IMR-90 (cell line): Measurements from ENCODE around the gene GFOD2. TPM values are rescaled to one million over a fixed set of nuclear protein-coding genes. Genes with fewer than 3 reads are reported as not detected.

Experiments
- ATAC-seq: fragments of 200-7000 bp; cut with Tn5 transposase; 2 replicates; pipeline ENCODE4 v1.9.1; 2020; ENCODE audit warnings: low read depth, mild to moderate bottlenecking, moderate library complexity
- BruUV-seq: library from RNA; stranded (reverse); fragments of 400-500 nt; replicated peaks from 2 replicates; lab custom pipeline; 2021; lab: Mats Ljungman, UMichigan
- CTCF ChIA-PET: fragments of 300-600 bp; formaldehyde crosslinking; extraction: SDS; loops from one replicate; lab custom pipeline; 2021; ENCODE audit warnings: antibody characterized with exemption; lab: Yijun Ruan, JAX
- POLR2A ChIA-PET: fragments of 300-600 bp; sonication (Branson Sonifier 250); formaldehyde crosslinking; loops from one replicate; lab custom pipeline; 2022; ENCODE audit warnings: antibody characterized with exemption; ENCODE audit not compliant: unreplicated experiment; lab: Charles Lee
- DNase-seq: peaks from one replicate; pipeline ENCODE4 v3.0.0; 2013
- H2AFZ ChIP-seq: replicated peaks from 2 replicates; pipeline ENCODE3; 2013; ENCODE audit warnings: low read length, mild to moderate bottlenecking; ENCODE audit not compliant: poor library complexity
- H2AK5ac ChIP-seq: 2 replicates; pipeline ENCODE4 v1.6.1; 2013; ENCODE audit warnings: low read depth, low read length, inconsistent platforms
- H2AK9ac ChIP-seq: replicated peaks from 2 replicates; pipeline ENCODE3; 2013; ENCODE audit warnings: mild to moderate bottlenecking, low read depth, low read length, moderate library complexity; ENCODE audit not compliant: poor library complexity
- H2BK120ac ChIP-seq: 2 replicates; pipeline ENCODE4 v1.6.1; 2013; ENCODE audit warnings: low read depth, low read length, inconsistent platforms
- H2BK15ac ChIP-seq: 3 replicates; pipeline ENCODE4 v1.6.1; 2013; ENCODE audit warnings: low read depth, low read length, inconsistent platforms
- H2BK20ac ChIP-seq: 2 replicates; pipeline ENCODE4 v1.6.1; 2013; ENCODE audit warnings: low read depth, mild to moderate bottlenecking, inconsistent platforms, low read length, moderate library complexity
- H2BK5ac ChIP-seq: 2 replicates; pipeline ENCODE4 v1.6.1; 2013; ENCODE audit warnings: mild to moderate bottlenecking, low read depth, low read length, inconsistent platforms; ENCODE audit not compliant: poor library complexity, severe bottlenecking
- H3K14ac ChIP-seq: replicated peaks from 2 replicates; pipeline ENCODE4 v1.6.1; 2013; ENCODE audit warnings: low read depth, low read length, inconsistent platforms
- H3K18ac ChIP-seq: 2 replicates; pipeline ENCODE4 v1.6.1; 2013; ENCODE audit warnings: low read depth, low read length, control low read depth
- H3K23ac ChIP-seq: 2 replicates; pipeline ENCODE4 v1.6.1; 2013; ENCODE audit warnings: low read depth, low read length, inconsistent platforms
- H3K27ac ChIP-seq: 2 replicates; pipeline ENCODE4 v1.5.1; 2013; ENCODE audit warnings: mild to moderate bottlenecking, control low read depth, low read length; ENCODE audit not compliant: insufficient read depth
- H3K27me3 ChIP-seq: 2 replicates; pipeline ENCODE4 v1.6.1; 2013; ENCODE audit warnings: low read length; ENCODE audit not compliant: control insufficient read depth, insufficient read depth
- H3K36me3 ChIP-seq: 2 replicates; pipeline ENCODE4 v1.6.1; 2013; ENCODE audit warnings: low read length, mixed read lengths; ENCODE audit not compliant: control insufficient read depth, insufficient read depth
- H3K4ac ChIP-seq: 2 replicates; pipeline ENCODE4 v1.6.1; 2013; ENCODE audit warnings: low read depth, low read length, inconsistent platforms
- H3K4me1 ChIP-seq: 2 replicates; pipeline ENCODE4 v1.6.1; 2013; ENCODE audit warnings: low read length, mixed read lengths; ENCODE audit not compliant: control insufficient read depth, insufficient read depth
- H3K4me2 ChIP-seq: 2 replicates; pipeline ENCODE4 v1.6.1; 2013; ENCODE audit warnings: low read depth, mild to moderate bottlenecking, control low read depth, low read length, moderate library complexity
- H3K4me3 ChIP-seq: 2 replicates; pipeline ENCODE4 v1.5.1; 2013; ENCODE audit warnings: low read depth, mild to moderate bottlenecking, control low read depth, low read length, moderate library complexity; ENCODE audit not compliant: insufficient read depth
- H3K56ac ChIP-seq: 2 replicates; pipeline ENCODE4 v1.6.1; 2013; ENCODE audit warnings: low read length, inconsistent platforms; ENCODE audit not compliant: insufficient read depth; ENCODE audit errors: extremely low read depth
- H3K79me1 ChIP-seq, 2 experiments: 2 replicates each; pipeline ENCODE4 v1.6.1; 2013; ENCODE audit warnings: low read length in 2 of 2, inconsistent platforms in 1 of 2, low read depth in 1 of 2
- H3K9ac ChIP-seq: 2 replicates; pipeline ENCODE4 v1.6.1; 2013; ENCODE audit warnings: low read depth, low read length, control low read depth
- H3K9me1 ChIP-seq: 2 replicates; pipeline ENCODE4 v1.6.1; 2013; ENCODE audit warnings: low read length, inconsistent platforms; ENCODE audit not compliant: insufficient read depth
- H3K9me3 ChIP-seq: 2 replicates; pipeline ENCODE4 v1.6.1; 2013; ENCODE audit warnings: low read length; ENCODE audit not compliant: control insufficient read depth, insufficient read depth
- H4K20me1 ChIP-seq: 2 replicates; pipeline ENCODE4 v1.6.1; 2013; ENCODE audit warnings: low read length, inconsistent platforms; ENCODE audit not compliant: insufficient read depth
- H4K5ac ChIP-seq: 2 replicates; pipeline ENCODE4 v1.6.1; 2013; ENCODE audit warnings: mild to moderate bottlenecking, low read depth, low read length, control low read depth
- H4K8ac ChIP-seq, 2 experiments: 2 replicates each; pipeline ENCODE4 v1.6.1; 2013; ENCODE audit warnings: low read depth in 2 of 2, low read length in 2 of 2, control low read depth in 1 of 2, inconsistent platforms in 1 of 2
- H4K91ac ChIP-seq: 2 replicates; pipeline ENCODE4 v1.6.1; 2013; ENCODE audit warnings: low read depth, low read length, inconsistent platforms; ENCODE audit not compliant: insufficient read depth
- ELK1 ChIP-seq: fragments of 150-350 bp; IDR thresholded peaks from 2 replicates; pipeline ENCODE4 v1.6.1; 2016; ENCODE audit warnings: low read depth, mild to moderate bottlenecking, low read length, moderate library complexity, borderline replicate concordance
- MAFK ChIP-seq: IDR thresholded peaks from 2 replicates; pipeline ENCODE4 v1.6.1; 2012; ENCODE audit warnings: low read depth, low read length, improper control_type of control experiment
- NFE2L2 ChIP-seq: fragments of 150-350 bp; IDR thresholded peaks from 2 replicates; pipeline ENCODE4 v1.6.1; 2016; ENCODE audit warnings: low read depth, mild to moderate bottlenecking, low read length
- SMC3 ChIP-seq: fragments of 150-350 bp; IDR thresholded peaks from 2 replicates; pipeline ENCODE4 v1.6.1; 2016; ENCODE audit warnings: low read depth, mild to moderate bottlenecking, antibody characterized with exemption, low read length, moderate library complexity
- WGBS, 2 experiments: methylation state at CpG; one replicate each; pipeline versions ENCODE4 v1.1.5 to v1.1.7; 2013; ENCODE audit warnings: missing lambda C conversion rate in 2 of 2; ENCODE audit not compliant: insufficient read length in 1 of 2; ENCODE audit errors: extremely low coverage in 2 of 2; 5-methylcytosine and 5-hydroxymethylcytosine counted together
- dilution Hi-C: fragments of 300-500 bp; cut with HindIII; formaldehyde crosslinking; loops from one replicate; pipeline ENCODE4 v1.14.3; 2018; ENCODE audit warnings: low sequenced_read_pairs; ENCODE audit not compliant: unreplicated experiment
- in situ Hi-C: fragments of 300-500 bp; cut with MboI; formaldehyde crosslinking; loops from 3 replicates; pipeline ENCODE4 v1.14.3; 2019; ENCODE audit warnings: low sequenced_read_pairs, inconsistent platforms, mixed read lengths
- intact Hi-C: fragments of 100-400 bp; cut with micrococcal nuclease; formaldehyde crosslinking; loops from 2 replicates; pipeline ENCODE4 v1.10.0; 2022
- polyA plus RNA-seq, 3 experiments: library from polyadenylated mRNA; depleted of rRNA; stranded (reverse); fragments of >200 nt; gene quantifications; 2 replicates each; pipeline ENCODE4 v1.2.3, GENCODE V29; 2012; ENCODE audit warnings: low replicate concordance in 1 of 3
- total RNA-seq: library from RNA; depleted of rRNA; stranded (reverse); fragments of >200 nt; gene quantifications from 2 replicates; pipeline ENCODE4 v1.2.3, GENCODE V29; 2012

GFOD2 gene
- total and polyA plus RNA-seq, 2 of the 4 experiments (the other 2 are of a cell fraction): 12.3 to 18.1 TPM

DNA sequence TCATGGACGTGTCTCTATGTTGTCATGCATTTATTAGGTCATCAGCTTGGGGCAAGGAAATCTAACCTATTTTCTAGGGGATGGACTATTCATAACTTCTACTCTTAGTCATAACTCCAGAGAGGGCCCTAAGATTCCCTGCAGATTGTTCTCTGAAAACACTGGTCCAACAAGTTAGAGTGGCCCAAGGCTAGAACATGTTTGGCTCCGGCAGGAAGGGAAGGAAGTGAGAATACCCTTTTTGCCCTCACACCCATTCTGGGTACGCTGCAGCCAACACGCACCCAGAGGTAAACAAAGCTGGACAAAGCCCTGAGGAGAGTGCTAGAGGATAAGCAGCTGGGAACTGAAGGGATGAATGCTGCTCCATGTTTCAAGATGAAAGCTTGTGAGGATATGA, 42.6 kb downstream of the GFOD2 start:
- H3K14ac ChIP-seq: no peak overlapping the region
- H3K27ac ChIP-seq: no peak overlapping the region
- H4K5ac ChIP-seq: no peak overlapping the region
- no peak overlapping the region for H2BK15ac ChIP-seq
- intact Hi-C loops: loop anchor here (10.0 kb wide), 1 partner anchor 358 kb away; no protein-coding TSS in a partner anchor
- no peak overlapping the region for H3K18ac ChIP-seq
- H4K20me1 ChIP-seq: 0 out of 2 replicates have a peak, but pooled peaks cover 4% of the 10 kb centered on the region
- H2AK9ac ChIP-seq: no peak overlapping the region
- BruUV-seq: no TSS peak
- H3K4me3 ChIP-seq: no peak overlapping the region
- no peak overlapping the region for H2AFZ ChIP-seq
- H2BK120ac ChIP-seq: no peak overlapping the region
- no peak overlapping the region for H3K4ac ChIP-seq
- H4K91ac ChIP-seq: no peak overlapping the region
- H2AK5ac ChIP-seq: no peak overlapping the region
- no peak overlapping the region for H4K8ac ChIP-seq
- H3K56ac ChIP-seq: no peak overlapping the region
- H3K4me2 ChIP-seq: no peak overlapping the region
- peaks cover 0 to 17% of the 10 kb centered on the region in 2 experiments; a peak in 2 of 4 replicates for H3K79me1 ChIP-seq
- TF ChIP-seq MAFK (no peak), NFE2L2 (no peak), SMC3 (no peak), ELK1 (no peak)
- H2BK5ac ChIP-seq: no peak overlapping the region
- CTCF ChIA-PET: no interaction called here
- H3K9me3 ChIP-seq: no peaks in the 10 kb centered on the region
- ATAC-seq (no peak), DNase-seq (no peak)
- in situ Hi-C loops: no loop called here
- WGBS, 2 experiments: no CpG with 5 or more reads among the region's 4 CpGs
- H3K23ac ChIP-seq: no peak overlapping the region
- no peaks in the 10 kb centered on the region for H3K27me3 ChIP-seq
- H3K9ac ChIP-seq: no peak overlapping the region
- H3K36me3 ChIP-seq: peaks cover 12% of the 10 kb centered on the region; the same call in 1 of the 2 replicates
- POLR2A ChIA-PET: no interaction called here
- dilution Hi-C loops: no loop called here
- no peak overlapping the region for H2BK20ac ChIP-seq
- H3K4me1 ChIP-seq: no peaks in the 10 kb centered on the region
- H3K9me1 ChIP-seq: 0 out of 2 replicates have a peak, but pooled peaks cover 3% of the 10 kb centered on the region
